ENCODE data around the gene ACTRT3.

ACTRT3 gene

GRCh38 chr3:169812332-169813235, 43.2 kb upstream of the ACTRT3 start, which contains the start of the genes LRRC34 and LRRIQ4 (continued):
- TF ChIP-seq SP7 (tag by site-specific recombination; IDR thresholded peaks at IDR 0.05) (0 out of 2 replicates have a peak, but pooled peaks have one; percentile 29), ZNF660 (tag by site-specific recombination; IDR thresholded peaks at IDR 0.05) (0 out of 2 replicates have a peak, but pooled peaks have one; percentile 35), ZNF16 (tag by site-specific recombination; IDR thresholded peaks at IDR 0.05; ENCODE audit: low read depth) (no peak), ZNF10 (tag by site-specific recombination; IDR thresholded peaks at IDR 0.05) (0 out of 2 replicates have a peak, but pooled peaks have one; percentile 24), GLIS1 (tag by site-specific recombination; IDR thresholded peaks at IDR 0.05) (peak; percentile 49), ZNF214 (tag by site-specific recombination; IDR thresholded peaks at IDR 0.05; ENCODE audit: borderline replicate concordance) (no peak), ZNF561 (tag by site-specific recombination; IDR thresholded peaks at IDR 0.05; ENCODE audit: borderline replicate concordance) (peak; percentile 54; the same call in 1 of the 2 replicates), ZSCAN30 (tag by site-specific recombination; IDR thresholded peaks at IDR 0.05) (peak; percentile 27), ZNF341 (tag by site-specific recombination; IDR thresholded peaks at IDR 0.05; ENCODE audit: low read depth) (peak; percentile 12; the same call in 1 of the 2 replicates), KLF16 (tag by site-specific recombination; IDR thresholded peaks at IDR 0.05) (0 out of 2 replicates have a peak, but pooled peaks have one; percentile 6), ZNF585B (tag by site-specific recombination; IDR thresholded peaks at IDR 0.05) (peak; percentile 66), HIC1 (tag by site-specific recombination; IDR thresholded peaks at IDR 0.05) (peak; percentile 46; the same call in 1 of the 2 replicates), ZBTB8A (tag by site-specific recombination; IDR thresholded peaks at IDR 0.05) (peak; percentile 69), TRIM28 (IDR thresholded peaks at IDR 0.05; ENCODE audit: borderline replicate concordance, low read length) (peak; percentile 88), PBX3 (CRISPR knock-in tag; IDR thresholded peaks at IDR 0.05) (no peak), ZNF2 (tag by site-specific recombination; IDR thresholded peaks at IDR 0.05) (peak; percentile 61; the same call in 1 of the 2 replicates), ZNF433 (tag by site-specific recombination; IDR thresholded peaks at IDR 0.05; ENCODE audit: low read depth) (no peak), BCL11A (tag by site-specific recombination; IDR thresholded peaks at IDR 0.05; ENCODE audit: low read depth) (no peak), ZNF76 (tag by site-specific recombination; IDR thresholded peaks at IDR 0.05; ENCODE audit: borderline replicate concordance, low read depth) (peak; percentile 79), ZNF580 (tag by site-specific recombination; IDR thresholded peaks at IDR 0.05) (peak; percentile 77; the same call in 1 of the 2 replicates), KLF7 (tag by site-specific recombination; IDR thresholded peaks at IDR 0.05; ENCODE audit: borderline replicate concordance) (no peak), REST (tag by site-specific recombination; IDR thresholded peaks at IDR 0.05) (0 out of 2 replicates have a peak, but pooled peaks have one; percentile 36), YY1 (tag by site-specific recombination; IDR thresholded peaks at IDR 0.05) (peak; percentile 67), ZBTB26 (tag by site-specific recombination; optimal IDR thresholded peaks at IDR 0.05) (peak; percentile 97), ZBTB48 (tag by site-specific recombination; IDR thresholded peaks at IDR 0.05) (0 out of 2 replicates have a peak, but pooled peaks have one; percentile 23), IKZF3 (tag by site-specific recombination; IDR thresholded peaks at IDR 0.05) (peak; percentile 47; the same call in 1 of the 2 replicates), ZNF112 (tag by site-specific recombination; IDR thresholded peaks at IDR 0.05) (no peak), GLIS2 (tag by site-specific recombination; IDR thresholded peaks at IDR 0.05) (peak; percentile 97), ZNF600 (tag by site-specific recombination; IDR thresholded peaks at IDR 0.05) (0 out of 2 replicates have a peak, but pooled peaks have one; percentile 28)

Data from HEK293 (cell line).